ENCODE data around the gene NAT16. TPM values are rescaled to one million over a fixed set of nuclear protein-coding genes. Genes with fewer than 3 reads are reported as not detected.

Gene NAT16
- total and polyA plus RNA-seq, 2 of the 13 experiments (the other 11 are each of a cell fraction or from before 2014, with no cell fraction given): 0.04 TPM; not detected in 1

DNA sequence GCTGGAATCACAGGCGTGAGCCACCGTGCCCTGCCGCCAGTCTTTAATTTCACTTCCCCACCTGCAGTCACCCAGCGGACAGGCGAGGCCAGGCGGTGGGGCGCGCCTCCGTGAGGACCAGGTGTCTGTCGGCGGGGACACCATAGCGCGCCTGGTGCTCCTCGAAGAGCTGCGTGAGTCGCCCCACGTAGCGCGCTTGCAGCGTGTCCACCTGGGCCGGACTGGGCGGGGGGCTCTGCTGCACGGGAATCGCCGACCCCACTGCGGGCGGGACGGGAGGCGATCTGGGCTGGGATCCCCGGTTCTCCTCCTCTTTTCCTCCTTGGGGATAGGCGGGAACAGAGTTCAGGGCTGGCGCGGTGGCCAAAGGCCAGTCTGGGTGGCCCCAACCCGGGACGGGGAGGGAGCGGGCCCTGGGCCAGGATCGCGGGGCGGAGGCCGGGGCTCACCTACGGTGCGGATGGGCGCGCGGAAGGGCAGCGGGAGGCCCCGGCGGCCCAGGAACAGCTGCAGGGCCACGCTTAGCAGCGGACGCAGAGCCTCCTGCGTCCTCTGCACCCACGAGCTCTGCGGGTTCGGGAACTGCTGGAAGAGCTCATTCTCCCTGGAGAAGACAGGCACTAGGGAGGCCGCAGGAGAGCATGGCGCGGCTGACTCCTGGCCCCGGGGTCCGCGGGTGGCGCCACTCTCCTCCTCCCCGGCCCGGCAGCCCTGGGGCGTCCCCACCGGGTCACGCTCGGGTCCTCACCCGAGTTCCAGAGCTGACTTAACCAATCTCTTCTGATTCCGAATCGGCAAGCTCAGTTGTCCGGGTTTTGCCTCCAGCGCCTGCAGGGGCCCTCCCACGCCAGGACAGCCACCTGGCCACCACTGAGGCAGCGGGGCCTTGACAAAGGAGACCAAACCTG, 21.9 kb upstream of the NAT16 start (continued):
- TF ChIP-seq TP53 (CRISPR knock-in tag; conservative IDR thresholded peaks at IDR 0.05) (no peak), ZNF441 (CRISPR knock-in tag; IDR thresholded peaks at IDR 0.05; ENCODE audit: borderline replicate concordance) (no peak), SYNCRIP (IDR thresholded peaks at IDR 0.05; ENCODE audit: insufficient read depth, low read depth, low read length) (no peak), HES4 (CRISPR knock-in tag; IDR thresholded peaks at IDR 0.05; ENCODE audit: borderline replicate concordance) (peak; percentile 88; the same call in 1 of the 2 replicates), ZSCAN12 (CRISPR knock-in tag; IDR thresholded peaks at IDR 0.05) (no peak), SATB2 (CRISPR knock-in tag; IDR thresholded peaks at IDR 0.05) (no peak), SIN3A (IDR thresholded peaks at IDR 0.05; ENCODE audit: borderline replicate concordance, low read depth, low read length) (no peak), MAZ (IDR thresholded peaks at IDR 0.05; ENCODE audit: borderline replicate concordance, low read depth, low read length) (no peak), MAZ (CRISPR knock-in tag; IDR thresholded peaks at IDR 0.05; ENCODE audit: low read depth) (peak; percentile 54), ZNF747 (CRISPR knock-in tag; IDR thresholded peaks at IDR 0.05; ENCODE audit: borderline replicate concordance) (no peak), ZNF24 (IDR thresholded peaks at IDR 0.05) (no peak), MEIS2 (CRISPR knock-in tag; IDR thresholded peaks at IDR 0.05) (no peak; the same call in 1 of the 2 replicates), ZBTB21 (CRISPR knock-in tag; IDR thresholded peaks at IDR 0.05) (no peak), ZNF260 (CRISPR knock-in tag; IDR thresholded peaks at IDR 0.05; ENCODE audit: borderline replicate concordance, low read depth) (no peak), FOXM1 (CRISPR knock-in tag; IDR thresholded peaks at IDR 0.05) (no peak), NR2F2 (IDR thresholded peaks at IDR 0.05; ENCODE audit: borderline replicate concordance, low read depth) (no peak), GATA4 (IDR thresholded peaks at IDR 0.05; ENCODE audit: borderline replicate concordance, low read depth) (peak; percentile 46; the same call in 1 of the 2 replicates), TCF12 (IDR thresholded peaks at IDR 0.05) (no peak), TCF12 (CRISPR knock-in tag; IDR thresholded peaks at IDR 0.05) (peak; percentile 93), ZNF713 (CRISPR knock-in tag; IDR thresholded peaks at IDR 0.05) (0 out of 2 replicates have a peak, but pooled peaks have one; percentile 56), ZNF33B (CRISPR knock-in tag; IDR thresholded peaks at IDR 0.05) (no peak)
- TF ChIP-seq, protein P1, sequence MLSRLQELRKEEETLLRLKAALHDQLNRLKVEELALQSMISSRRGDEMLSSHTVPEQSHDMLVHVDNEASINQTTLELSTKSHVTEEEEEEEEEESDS (CRISPR knock-in tag; IDR thresholded peaks at IDR 0.05; ENCODE audit: borderline replicate concordance): no peak
- TF ChIP-seq, protein P2, sequence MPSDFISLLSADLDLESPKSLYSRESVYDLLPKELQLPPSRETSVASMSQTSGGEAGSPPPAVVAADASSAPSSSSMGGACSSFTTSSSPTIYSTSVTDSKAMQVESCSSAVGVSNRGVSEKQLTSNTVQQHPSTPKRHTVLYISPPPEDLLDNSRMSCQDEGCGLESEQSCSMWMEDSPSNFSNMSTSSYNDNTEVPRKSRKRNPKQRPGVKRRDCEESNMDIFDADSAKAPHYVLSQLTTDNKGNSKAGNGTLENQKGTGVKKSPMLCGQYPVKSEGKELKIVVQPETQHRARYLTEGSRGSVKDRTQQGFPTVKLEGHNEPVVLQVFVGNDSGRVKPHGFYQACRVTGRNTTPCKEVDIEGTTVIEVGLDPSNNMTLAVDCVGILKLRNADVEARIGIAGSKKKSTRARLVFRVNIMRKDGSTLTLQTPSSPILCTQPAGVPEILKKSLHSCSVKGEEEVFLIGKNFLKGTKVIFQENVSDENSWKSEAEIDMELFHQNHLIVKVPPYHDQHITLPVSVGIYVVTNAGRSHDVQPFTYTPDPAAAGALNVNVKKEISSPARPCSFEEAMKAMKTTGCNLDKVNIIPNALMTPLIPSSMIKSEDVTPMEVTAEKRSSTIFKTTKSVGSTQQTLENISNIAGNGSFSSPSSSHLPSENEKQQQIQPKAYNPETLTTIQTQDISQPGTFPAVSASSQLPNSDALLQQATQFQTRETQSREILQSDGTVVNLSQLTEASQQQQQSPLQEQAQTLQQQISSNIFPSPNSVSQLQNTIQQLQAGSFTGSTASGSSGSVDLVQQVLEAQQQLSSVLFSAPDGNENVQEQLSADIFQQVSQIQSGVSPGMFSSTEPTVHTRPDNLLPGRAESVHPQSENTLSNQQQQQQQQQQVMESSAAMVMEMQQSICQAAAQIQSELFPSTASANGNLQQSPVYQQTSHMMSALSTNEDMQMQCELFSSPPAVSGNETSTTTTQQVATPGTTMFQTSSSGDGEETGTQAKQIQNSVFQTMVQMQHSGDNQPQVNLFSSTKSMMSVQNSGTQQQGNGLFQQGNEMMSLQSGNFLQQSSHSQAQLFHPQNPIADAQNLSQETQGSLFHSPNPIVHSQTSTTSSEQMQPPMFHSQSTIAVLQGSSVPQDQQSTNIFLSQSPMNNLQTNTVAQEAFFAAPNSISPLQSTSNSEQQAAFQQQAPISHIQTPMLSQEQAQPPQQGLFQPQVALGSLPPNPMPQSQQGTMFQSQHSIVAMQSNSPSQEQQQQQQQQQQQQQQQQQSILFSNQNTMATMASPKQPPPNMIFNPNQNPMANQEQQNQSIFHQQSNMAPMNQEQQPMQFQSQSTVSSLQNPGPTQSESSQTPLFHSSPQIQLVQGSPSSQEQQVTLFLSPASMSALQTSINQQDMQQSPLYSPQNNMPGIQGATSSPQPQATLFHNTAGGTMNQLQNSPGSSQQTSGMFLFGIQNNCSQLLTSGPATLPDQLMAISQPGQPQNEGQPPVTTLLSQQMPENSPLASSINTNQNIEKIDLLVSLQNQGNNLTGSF (CRISPR knock-in tag; IDR thresholded peaks at IDR 0.05): no peak
- TF ChIP-seq, protein P3, sequence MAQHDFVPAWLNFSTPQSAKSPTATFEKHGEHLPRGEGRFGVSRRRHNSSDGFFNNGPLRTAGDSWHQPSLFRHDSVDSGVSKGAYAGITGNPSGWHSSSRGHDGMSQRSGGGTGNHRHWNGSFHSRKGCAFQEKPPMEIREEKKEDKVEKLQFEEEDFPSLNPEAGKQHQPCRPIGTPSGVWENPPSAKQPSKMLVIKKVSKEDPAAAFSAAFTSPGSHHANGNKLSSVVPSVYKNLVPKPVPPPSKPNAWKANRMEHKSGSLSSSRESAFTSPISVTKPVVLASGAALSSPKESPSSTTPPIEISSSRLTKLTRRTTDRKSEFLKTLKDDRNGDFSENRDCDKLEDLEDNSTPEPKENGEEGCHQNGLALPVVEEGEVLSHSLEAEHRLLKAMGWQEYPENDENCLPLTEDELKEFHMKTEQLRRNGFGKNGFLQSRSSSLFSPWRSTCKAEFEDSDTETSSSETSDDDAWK (CRISPR knock-in tag; IDR thresholded peaks at IDR 0.05): no peak
